GM11168 (cell line): ENCODE measurements around the gene CA6.
"Not testable (repeated sequence)": the region's sequence is repeated elsewhere in the genome, so short reads cannot be mapped to it uniquely, and the experiment has no call there.

Source experiments
- in situ Hi-C: fragments of 300-500 bp; cut with MboI; formaldehyde crosslinking; loops from one replicate; pipeline ENCODE4 v1.12.0; 2022; ENCODE audit warnings: low sequenced_read_pairs; ENCODE audit not compliant: unreplicated experiment

The CA6 gene

DNA sequence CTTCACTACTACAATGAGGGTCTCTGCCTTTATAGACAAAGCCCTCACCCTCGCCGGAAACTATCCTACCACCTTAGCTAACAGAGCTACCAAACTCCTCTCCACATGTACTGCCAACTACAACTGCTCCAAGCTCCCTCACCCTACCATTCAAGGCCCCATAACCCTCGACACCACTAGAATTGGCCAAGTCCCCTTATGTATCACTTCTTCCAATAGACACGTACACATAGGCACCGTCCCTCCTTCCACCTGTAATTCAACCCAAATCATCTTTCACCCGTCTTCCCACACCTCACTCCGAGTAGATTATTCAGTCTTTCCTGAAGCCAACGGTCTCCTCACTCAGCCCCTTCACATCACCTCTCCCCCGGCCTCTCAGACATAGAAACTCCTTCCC is 19.7 kb upstream of the CA6 start:
- in situ Hi-C loops, result loop anchor here (10.0 kb wide), 2 partner anchors 59 to 179 kb away; no protein-coding TSS in a partner anchor

DNA sequence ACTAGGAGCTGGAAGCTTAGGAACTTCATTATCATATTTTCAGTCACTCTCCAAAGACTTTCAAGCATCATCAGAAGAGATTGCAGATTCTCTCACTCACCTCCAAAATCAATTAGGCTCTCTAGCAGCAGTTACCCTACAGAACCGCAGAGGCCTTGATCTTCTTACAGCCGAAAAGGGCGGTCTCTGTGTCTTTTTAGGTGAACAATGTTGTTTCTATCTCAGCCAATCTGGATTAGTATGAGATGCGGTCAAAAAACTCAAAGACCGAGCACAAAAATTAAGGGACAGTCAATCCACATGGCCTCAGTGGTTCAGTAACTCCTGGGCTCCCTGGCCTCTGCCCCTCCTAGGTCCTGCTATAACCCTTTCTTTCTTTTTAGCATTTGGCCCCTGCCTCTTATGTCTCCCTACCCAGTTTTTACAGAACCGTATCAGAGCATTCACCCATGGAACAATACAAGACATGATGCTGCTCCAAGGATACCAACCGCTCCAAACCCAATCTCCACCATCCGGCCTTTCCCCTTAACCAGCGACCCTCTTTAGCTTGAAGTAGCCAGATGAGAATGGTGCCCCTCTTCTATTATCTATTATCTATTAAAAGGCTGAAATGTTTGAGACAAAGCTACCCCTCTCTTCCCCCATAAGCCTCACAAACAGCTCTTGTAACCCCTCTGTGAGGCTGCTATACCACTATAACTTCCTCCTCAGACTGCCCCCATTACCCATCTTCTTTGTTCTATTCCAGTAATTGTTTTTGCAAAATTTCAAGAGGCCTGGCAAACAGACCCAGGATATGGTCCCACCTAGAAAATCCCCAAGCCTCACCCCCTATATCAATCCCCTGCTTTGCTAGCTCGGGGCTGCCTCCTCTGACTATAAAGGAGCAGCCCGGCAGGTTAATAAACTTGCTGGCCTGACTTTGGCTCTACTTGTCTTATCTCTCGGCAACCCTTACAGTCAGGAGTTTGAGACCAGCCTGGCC is 18.7 kb upstream of the CA6 start:
- in situ Hi-C loops, result loop anchor here (10.0 kb wide), 2 partner anchors 58 to 178 kb away; no protein-coding TSS in a partner anchor

DNA sequence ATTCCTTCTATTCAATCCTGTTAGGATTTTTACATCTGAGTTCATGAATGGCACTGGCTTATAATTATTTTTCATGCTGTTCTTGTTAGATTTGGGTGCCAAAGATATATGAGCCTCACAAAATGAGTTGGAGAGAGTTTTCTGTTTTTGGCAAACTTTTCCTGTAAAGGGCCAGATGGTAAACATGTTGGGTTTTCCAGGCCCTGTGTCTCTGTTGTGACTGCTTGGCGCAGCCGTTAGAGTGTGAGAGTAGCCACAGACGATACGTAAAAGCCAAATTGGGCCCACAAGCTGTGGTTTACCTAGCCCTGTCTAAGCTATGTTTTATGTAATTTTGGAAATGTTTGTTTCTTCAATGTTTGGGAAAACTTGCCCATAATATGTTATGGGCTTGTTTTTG is 15.6 kb upstream of the CA6 start:
- in situ Hi-C loops, result no loop called here

DNA sequence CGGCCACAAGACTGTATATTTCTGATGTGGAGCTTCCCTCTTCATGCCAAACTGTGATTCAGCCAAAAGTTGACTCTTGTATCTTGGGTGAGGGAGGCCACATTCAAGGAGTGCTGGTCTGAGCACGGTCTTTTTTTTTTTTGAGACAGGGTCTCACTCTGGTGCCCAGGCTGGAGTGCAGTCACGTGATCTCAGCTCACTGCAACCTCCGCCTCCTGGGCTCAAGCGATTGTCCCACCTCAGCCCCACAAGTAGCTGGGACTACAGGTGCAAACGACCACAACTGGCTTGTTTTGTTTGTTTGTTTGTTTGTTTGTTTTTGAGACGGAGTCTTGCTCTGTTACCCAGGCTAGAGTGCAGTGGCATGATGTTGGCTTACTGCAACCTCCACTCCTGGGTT is 8.6 kb upstream of the CA6 start:
- in situ Hi-C loops, result not testable (repeated sequence)

DNA sequence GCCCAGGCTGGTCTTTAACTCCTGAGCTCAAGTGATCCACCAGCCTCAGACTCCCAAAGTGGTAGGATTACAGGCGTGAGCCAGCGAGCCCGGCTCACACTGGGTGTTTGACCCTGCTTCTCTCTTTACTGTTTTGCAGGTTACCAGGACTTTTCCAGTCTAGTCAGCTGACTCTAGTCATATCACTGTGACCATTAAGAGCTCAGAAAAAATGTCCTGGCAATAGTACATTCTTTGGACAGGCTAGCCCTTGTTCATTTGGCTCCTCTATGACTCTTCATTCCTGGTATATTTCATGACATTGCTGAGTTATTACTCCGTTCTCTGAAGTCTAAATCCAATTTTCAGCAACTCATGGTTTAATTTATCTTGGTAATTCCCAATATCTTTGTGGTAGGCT is 8.0 kb upstream of the CA6 start:
- in situ Hi-C loops, result no loop called here

DNA sequence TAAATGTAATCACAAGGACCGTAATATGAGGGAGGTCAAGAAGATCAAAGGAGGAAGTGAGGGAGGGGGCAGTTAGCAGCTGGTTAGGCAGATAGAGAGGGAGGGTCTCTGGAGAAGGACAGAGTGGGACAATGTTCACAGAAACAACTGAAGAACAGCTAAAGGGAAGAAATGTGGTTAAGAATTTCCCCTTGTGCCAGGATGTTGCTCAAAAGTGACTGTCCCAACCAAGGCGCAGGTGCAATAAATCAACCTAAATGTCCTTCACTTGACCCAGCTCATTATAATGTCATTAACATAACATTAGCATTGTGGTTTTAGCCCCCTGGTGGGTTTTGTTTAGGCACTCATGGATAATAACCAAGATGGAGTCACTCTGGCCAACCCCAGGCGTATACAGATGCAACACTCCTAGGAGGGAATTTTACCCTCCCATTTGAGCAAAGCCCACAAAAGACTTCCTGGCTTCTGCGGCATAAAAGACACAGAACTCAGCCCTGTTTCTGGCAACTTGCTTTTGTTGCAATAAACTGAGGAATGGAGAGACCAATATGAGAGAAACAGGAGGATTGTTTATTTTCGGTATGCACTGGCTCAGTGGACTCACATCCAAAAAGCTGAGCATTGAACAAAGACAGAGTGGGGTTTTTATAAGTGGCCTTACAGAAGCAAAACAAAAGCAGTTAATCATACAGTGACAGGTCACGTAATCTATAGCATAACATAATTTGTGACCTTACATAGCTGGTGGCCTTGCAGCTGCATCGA is 7.3 kb upstream of the CA6 start:
- in situ Hi-C loops, result no loop called here

DNA sequence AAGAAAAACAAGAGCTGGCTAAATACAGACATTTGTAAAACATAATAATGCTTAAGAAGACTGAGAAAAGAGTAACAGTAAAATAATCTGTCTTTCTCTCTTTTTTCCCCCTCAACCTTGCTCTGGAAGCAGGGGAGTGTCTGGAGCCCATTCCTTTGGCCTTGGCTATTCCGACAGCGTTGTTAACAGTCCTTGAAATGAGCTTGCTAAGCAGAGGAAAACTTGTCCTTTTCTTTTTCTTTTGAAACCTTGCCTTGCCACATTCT is 6.7 kb upstream of the CA6 start:
- in situ Hi-C loops, result no loop called here

DNA sequence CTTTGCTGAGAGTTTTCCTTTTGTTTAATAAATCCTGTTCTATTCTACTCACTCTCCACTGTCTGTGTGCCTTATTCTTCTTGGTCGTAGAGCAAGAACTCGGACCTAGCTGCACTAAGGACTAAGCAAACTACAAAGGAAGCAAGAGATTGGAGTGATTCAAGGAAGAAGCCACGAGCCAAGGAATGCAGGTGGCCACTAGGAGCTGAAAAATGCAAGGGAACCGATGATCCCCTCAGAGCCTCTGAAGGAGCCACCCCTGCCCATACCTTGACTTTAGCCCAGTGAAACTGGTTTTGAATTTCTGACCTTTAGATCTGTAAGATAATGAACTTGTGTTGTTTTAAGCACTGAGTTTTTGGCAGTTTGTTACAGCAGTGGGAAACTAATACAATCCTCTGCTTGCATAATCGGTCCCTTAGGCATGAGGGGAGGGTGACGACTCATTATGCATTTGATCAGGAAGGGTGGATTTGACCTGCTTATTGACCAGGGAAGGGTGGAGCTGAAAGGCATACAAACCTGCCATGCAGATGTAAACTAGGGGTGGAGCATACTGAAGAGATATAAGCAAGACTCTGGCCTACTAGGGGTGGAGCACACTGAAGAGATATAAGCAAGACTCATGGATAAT is 6.2 kb upstream of the CA6 start:
- in situ Hi-C loops, result no loop called here

DNA sequence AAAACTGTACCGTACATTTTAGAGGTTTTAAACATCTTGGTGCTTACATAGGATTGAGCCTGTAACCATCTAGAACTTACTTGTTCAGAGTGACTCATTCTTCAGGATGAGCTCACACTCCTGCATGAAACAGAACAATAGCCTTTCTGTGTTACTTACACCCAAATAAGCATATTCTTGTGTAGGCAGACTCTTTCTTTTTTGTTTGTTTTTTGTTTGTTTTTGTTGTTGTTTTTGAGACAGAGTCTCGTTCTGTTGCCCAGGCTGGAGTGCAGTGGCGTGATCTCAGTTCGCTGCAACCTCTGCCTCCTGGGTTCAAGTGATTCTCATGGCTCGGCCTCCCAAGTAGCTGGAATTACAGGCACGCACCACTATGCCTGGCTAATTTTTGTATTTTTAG is 3.8 kb upstream of the CA6 start:
- in situ Hi-C loops, result no loop called here

DNA sequence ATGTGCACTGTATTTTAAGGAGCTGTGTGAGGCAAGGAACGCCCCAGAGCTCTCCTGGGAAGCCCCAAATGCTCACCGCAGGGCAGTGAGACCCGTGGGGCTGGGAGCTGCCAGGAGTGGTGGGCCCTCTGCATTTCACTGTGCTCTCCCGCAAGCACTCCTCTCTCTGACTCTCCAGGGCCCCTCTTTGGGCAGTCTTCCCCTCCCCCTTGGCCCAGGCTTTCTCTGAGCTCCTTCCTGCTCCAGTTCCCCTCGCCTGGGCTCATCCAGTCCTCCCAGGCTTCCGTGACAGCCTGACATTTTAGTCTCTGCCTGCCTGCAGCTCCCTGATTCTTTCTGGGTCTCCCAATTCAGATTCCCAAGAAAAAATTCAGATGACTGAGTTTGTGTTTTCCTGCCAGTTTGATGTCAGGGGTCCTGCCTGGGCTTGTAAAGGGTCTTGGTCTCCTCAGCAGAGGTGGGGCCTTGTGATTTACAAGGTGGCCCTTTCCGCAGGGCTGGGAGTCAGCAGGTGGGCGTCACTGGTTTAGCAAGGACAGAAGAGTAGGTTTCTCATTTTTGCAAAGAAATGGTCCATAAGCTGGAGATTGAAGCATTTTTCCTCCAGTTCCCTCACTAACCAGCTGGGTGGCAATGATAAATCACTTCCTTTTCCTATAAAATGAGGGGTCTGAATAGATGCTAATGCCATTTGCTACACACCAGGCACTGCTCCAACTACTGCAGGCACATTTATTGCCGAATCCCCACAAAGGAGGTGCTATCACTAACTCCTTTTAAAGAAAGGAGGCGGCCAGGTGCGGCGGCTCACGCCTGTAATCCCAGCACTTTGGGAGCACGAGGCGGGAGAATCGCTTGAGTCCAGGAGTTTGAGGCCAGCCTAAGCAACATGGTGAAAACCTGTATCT is 1.9 kb upstream of the CA6 start:
- in situ Hi-C loops, result no loop called here

DNA sequence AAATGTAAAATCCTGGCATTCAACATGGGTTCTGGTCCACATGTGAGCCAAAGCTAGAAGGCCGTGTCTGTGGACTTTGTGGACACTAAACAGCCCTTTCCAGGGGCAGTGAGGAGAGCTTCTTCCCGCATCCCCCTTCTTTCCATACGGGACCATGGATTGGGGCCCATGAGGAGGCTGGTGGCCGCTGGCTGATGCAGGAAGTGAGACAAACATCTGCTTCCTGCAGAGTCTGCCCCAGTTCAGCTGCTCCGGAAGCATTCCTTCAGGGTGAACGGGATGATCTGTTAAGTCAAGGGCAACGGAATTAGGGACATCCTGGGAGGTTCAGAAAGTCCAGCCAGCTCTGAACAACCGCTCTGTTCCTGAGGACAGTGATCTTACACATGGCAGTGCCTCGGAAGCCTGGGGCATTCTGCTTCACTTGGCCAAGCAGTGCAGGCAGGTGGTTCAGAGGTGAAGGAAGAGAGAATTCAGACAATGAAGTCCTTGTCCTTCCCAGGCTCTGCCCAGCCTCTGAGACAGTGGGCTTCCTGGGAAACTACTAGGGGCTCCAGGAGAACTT is 1.5 kb downstream of the CA6 start:
- in situ Hi-C loops, result no loop called here

DNA sequence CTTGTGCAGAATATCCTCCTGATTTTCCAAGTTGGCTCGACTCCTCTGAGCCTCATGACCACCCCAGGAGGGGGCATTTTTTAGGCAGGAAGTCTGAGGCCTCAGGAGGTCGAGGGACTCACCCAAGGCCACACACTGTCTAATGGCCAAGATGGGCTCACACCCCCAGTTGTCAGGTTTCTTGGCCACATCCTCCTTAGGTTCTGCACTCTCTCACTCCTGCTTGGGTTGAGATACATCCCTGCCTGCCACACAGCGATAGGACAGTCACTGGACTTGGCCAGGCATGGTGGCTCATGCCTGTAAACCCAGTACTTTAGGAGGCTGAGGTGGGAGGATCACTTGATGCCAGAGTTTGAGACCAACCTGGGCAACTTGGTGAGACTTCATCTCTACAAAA is 4.6 kb downstream of the CA6 start:
- in situ Hi-C loops, result no loop called here

DNA sequence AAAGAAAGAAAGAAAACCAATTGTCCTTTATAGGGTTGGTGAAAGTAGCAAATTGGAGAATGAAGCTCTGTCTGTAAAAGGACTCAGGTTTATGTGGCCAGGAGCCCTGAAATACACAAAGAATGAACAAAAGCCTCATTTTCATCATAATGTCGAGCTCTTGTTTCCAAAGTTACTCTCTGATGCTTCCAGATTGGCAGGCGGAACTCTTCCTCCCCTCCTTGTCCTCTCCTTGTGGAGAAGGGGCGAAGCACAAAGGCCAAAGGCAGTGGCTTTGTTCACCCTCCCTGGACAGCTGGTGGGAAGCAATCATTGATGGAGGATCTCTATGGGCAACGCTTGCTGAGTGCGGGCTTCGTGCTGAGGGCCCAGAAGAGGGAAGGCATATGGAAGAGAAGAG is 5.6 kb downstream of the CA6 start:
- in situ Hi-C loops, result no loop called here

DNA sequence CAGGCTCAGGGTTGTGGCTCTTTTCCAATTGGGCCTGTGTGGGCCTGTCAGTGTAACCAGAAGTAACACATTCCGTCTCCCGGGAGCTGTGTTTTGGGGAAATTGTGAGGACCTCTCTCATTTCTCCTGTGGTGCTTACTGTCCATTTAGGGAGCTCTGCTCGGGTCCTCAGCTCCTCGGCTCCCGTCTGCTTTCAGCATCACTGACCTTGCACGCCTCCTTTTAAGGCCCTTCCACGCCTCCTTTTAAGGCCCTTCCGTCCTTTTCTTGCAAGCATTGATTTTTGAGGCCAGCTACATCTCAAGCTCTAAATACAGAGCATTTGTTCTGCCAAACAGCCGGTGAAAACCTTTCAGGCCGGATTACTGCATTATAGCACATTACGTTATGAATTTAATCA is 9.7 kb downstream of the CA6 start:
- in situ Hi-C loops, result no loop called here

DNA sequence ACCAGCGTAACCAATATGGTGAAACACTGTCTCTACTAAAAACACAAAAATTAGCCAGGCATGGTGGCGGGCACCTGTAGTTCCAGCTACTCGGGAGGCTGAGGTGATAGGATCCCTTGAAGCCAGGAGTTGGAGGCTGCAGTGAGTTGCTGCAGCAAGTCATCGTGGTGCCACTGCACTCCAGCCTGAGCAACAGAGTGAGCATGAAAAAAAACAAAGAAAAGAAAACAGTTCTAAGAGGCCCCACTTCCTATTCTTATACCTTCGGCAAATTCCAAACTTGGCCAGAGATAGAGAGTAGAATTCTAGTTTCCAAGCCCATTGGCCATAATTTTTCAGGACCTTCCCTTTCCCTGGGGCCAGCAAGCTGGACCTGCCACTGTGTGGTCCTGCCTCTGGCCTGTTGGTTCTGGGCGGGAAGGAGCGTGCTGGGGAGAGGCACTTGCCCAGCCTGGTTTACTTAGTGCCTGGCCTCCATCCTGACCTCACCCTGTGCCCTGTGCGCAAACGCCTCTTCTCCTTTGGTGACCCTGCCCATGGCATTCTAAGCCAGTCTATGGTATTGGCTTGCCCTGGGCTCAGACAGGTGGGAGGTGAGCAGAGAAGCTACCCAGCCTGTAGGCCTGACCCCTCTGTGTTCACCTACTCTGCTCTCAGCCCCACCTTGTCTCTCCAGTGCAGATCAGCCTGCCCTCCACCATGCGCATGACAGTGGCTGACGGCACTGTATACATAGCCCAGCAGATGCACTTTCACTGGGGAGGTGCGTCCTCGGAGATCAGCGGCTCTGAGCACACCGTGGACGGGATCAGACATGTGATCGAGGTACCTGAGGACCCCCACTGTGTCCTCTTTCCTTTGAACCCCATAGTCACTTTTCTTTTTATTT is 11.0 kb downstream of the CA6 start:
- in situ Hi-C loops, result no loop called here

DNA sequence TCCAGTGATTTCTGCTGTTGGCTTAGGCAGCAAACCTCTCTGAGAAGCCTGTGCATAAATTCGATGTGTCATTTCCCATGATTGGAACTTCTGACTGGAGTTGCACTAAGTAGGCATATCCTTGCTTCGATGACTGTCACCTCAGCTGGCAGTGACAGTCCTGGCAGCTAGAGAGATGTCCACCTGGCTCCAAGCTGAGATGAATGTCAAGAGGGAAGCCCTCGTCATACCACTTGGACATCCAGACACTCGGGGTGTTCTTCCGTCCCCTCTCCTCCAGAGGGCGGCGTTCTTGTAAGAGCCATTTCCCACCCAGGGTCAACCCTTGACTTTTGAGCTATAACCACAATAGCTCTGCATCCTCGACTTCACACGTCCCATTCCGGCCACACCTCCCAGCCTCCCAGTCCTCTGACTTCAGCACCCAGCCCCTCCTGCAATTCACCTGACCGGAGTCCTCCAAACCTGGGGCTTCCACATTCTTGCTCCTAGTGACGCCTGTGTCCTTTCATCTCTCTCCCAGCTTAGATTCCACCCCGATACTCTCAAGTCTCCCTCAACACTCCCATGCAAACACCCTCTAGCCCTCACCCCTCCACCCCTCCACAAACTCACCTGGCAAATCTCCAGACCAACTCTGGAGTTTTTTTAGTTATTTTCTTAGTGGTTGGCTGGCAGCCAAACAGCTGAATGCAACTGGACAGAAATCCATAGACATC is 17.3 kb downstream of the CA6 start:
- in situ Hi-C loops, result no loop called here

DNA sequence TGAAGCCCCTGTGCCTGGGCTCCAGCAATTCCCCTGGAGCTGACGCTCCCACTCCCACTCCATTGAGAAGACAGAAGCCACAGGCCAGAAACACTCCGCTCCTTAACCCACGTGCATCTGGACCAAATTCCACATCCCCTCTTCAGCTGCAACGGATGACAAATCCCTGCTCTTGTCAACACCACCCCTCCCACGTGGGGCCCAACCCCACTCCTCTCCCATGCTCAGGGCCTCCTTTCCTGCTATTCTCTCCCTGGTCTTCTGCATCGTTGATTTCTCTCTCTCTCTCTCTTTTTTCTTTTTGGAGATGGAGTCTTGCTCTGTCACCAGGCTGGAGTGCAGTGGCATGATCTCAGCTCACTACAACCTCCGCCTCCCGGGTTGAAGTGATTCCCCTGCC is 18.3 kb downstream of the CA6 start:
- in situ Hi-C loops, result no loop called here

DNA sequence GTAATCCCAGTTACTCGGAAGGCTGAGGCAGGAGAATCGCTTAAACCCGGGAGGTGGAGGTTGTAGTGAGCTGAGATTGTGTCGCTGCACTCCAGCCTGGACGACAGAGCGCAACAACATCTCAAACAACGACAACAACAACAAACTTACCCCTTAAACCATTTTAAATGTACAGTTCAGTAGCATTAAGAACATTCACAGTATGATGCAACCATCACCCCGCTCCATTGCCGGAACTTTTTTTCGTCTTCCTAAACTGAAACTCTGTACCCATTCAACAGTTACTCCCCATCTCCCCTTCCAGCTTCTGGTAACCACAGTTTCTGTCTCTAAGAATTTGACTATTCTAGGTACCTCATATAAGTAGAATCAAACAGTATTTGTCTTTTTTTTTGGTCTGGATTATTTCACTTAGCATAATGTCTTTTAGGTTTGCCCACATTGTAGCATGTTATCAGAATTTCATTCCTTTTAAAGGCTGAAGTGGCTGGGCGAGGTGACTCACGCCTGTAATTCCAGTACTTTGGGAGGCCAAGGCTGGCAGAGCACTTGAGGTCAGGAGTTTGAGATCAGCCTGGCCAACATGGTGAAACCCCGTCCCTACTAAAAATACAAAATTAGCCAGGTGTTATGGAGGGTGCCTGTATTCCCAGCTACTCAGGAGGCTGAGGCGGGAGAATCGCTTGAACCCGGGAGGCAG is 19.6 kb downstream of the CA6 start:
- in situ Hi-C loops, result no loop called here
